Suprapubic skin (tissue), 3 donors: ENCODE data around the gene CCDC88C.

Source experiments
- EP300 ChIP-seq: sonication (generic); formaldehyde crosslinking; IDR thresholded peaks from one replicate; pipeline ENCODE4 v1.6.1; 2017; ENCODE audit warnings: antibody characterized with exemption
- POLR2A ChIP-seq, 2 donors: fragments of 450-650 bp; IDR thresholded peaks; one replicate each; pipeline ENCODE4 v1.6.1; 2017; ENCODE audit warnings: antibody characterized with exemption in 2 of 2, mild to moderate bottlenecking in 2 of 2, moderate library complexity in 2 of 2
- TF ChIP-seq, protein P1 (sequence below), 2 donors: fragments of 200-600 bp in 1 of 2; fragments of 450-650 bp in 1 of 2; sonication (generic) in 1 of 2; IDR thresholded peaks; one replicate each; pipeline ENCODE4 v1.5.1; 2016 to 2019; ENCODE audit warnings: antibody characterized with exemption in 2 of 2, mild to moderate bottlenecking in 1 of 2, moderate library complexity in 1 of 2

DNA sequence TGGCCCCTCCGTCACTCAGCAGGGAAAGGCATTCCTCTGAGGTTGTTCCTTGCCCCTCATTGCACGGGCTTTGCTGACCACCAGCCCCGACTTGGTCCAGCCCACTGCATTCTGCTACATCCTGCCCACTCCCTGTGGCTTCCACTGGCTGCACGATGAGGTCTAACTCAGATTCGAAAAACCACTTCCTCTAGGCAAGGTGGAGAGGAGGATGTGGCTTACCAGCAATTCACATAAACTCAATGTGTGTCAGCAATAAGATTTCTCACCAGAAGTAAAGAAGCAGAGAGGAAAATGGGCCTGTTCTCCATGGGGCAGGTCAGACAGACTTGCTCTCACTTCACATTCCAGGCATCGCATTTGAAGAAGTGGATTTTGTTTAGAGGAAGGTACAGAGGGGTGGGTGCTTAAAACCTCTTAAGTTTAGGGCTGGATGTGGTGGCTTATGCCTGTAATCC lies 187.8 kb downstream of the CCDC88C start:
- TF ChIP-seq, protein P1, sequence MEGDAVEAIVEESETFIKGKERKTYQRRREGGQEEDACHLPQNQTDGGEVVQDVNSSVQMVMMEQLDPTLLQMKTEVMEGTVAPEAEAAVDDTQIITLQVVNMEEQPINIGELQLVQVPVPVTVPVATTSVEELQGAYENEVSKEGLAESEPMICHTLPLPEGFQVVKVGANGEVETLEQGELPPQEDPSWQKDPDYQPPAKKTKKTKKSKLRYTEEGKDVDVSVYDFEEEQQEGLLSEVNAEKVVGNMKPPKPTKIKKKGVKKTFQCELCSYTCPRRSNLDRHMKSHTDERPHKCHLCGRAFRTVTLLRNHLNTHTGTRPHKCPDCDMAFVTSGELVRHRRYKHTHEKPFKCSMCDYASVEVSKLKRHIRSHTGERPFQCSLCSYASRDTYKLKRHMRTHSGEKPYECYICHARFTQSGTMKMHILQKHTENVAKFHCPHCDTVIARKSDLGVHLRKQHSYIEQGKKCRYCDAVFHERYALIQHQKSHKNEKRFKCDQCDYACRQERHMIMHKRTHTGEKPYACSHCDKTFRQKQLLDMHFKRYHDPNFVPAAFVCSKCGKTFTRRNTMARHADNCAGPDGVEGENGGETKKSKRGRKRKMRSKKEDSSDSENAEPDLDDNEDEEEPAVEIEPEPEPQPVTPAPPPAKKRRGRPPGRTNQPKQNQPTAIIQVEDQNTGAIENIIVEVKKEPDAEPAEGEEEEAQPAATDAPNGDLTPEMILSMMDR (IDR thresholded peaks at IDR 0.05) = no peak
- TF ChIP-seq POLR2A (IDR thresholded peaks at IDR 0.05) = no peak
- TF ChIP-seq EP300 = no peak
